Trophoblast cell (in vitro differentiated cells and primary cell): ENCODE measurements around the gene ADARB1.
A peak's percentile ranks its signal among the peaks of the same experiment; 100 is the strongest.

ENCODE experiments used
- DNase-seq, 2 donors: peaks; one replicate each; pipeline ENCODE4 v3.0.0-alpha.2; 2016
- H2AFZ ChIP-seq: 2 replicates; pipeline ENCODE4 v1.6.1; 2013; ENCODE audit warnings: low read length, moderate library complexity, mild to moderate bottlenecking; ENCODE audit not compliant: insufficient read depth, poor library complexity
- H2AK5ac ChIP-seq: 2 replicates; pipeline ENCODE4 v1.6.1; 2013; ENCODE audit warnings: mild to moderate bottlenecking, low read length
- H2BK120ac ChIP-seq: 2 replicates; pipeline ENCODE4 v1.6.1; 2013; ENCODE audit warnings: low read length, mild to moderate bottlenecking, moderate library complexity; ENCODE audit not compliant: insufficient read depth, poor library complexity
- H2BK12ac ChIP-seq: 2 replicates; pipeline ENCODE4 v1.6.1; 2013; ENCODE audit warnings: mild to moderate bottlenecking, low read length, moderate library complexity
- H2BK5ac ChIP-seq: 2 replicates; pipeline ENCODE4 v1.6.1; 2013; ENCODE audit warnings: low read length, low read depth, moderate library complexity, mild to moderate bottlenecking; ENCODE audit not compliant: poor library complexity
- H3K14ac ChIP-seq: 2 replicates; pipeline ENCODE4 v1.6.1; 2013; ENCODE audit warnings: mild to moderate bottlenecking, low read length
- H3K18ac ChIP-seq: 2 replicates; pipeline ENCODE4 v1.6.1; 2013; ENCODE audit warnings: mild to moderate bottlenecking, low read length
- H3K23ac ChIP-seq: 2 replicates; pipeline ENCODE4 v1.6.1; 2013; ENCODE audit warnings: low read length
- H3K27ac ChIP-seq: 2 replicates; pipeline ENCODE4 v1.5.1; 2013; ENCODE audit warnings: low read depth, mild to moderate bottlenecking, inconsistent platforms, low read length, moderate library complexity
- H3K27me3 ChIP-seq: 2 replicates; pipeline ENCODE4 v1.6.1; 2013; ENCODE audit warnings: inconsistent platforms, mild to moderate bottlenecking, low read length, moderate library complexity; ENCODE audit not compliant: insufficient read depth
- H3K36me3 ChIP-seq, 2 experiments: 1 replicate in 1 of 2; 2 replicates in 1 of 2; pipeline ENCODE4 v1.6.1; 2013; ENCODE audit warnings: low read length in 2 of 2, mild to moderate bottlenecking in 2 of 2, moderate library complexity in 1 of 2; ENCODE audit not compliant: insufficient read depth in 2 of 2, control insufficient read depth in 1 of 2
- H3K4ac ChIP-seq: 2 replicates; pipeline ENCODE4 v1.6.1; 2013; ENCODE audit warnings: low read depth, mild to moderate bottlenecking, low read length, moderate library complexity
- H3K4me1 ChIP-seq, 2 experiments: 1 replicate in 1 of 2; 2 replicates in 1 of 2; pipeline ENCODE4 v1.6.1; 2013; ENCODE audit warnings: low read length in 2 of 2, mild to moderate bottlenecking in 2 of 2, moderate library complexity in 1 of 2; ENCODE audit not compliant: insufficient read depth in 2 of 2, control insufficient read depth in 1 of 2
- H3K4me2 ChIP-seq: 2 replicates; pipeline ENCODE4 v1.6.1; 2013; ENCODE audit warnings: inconsistent platforms, mild to moderate bottlenecking, low read length, moderate library complexity
- H3K4me3 ChIP-seq: 2 replicates; pipeline ENCODE4 v1.5.1; 2013; ENCODE audit warnings: mild to moderate bottlenecking, low read depth, low read length, inconsistent platforms
- H3K79me1 ChIP-seq: one replicate; pipeline ENCODE4 v1.6.1; 2013; ENCODE audit warnings: low read length
- H3K79me2 ChIP-seq: 2 replicates; pipeline ENCODE4 v1.6.1; 2013; ENCODE audit warnings: low read length, mild to moderate bottlenecking; ENCODE audit not compliant: control insufficient read depth, insufficient read depth, poor library complexity
- H3K9ac ChIP-seq: 2 replicates; pipeline ENCODE4 v1.6.1; 2013; ENCODE audit warnings: mild to moderate bottlenecking, low read length
- H3K9me3 ChIP-seq: 2 replicates; pipeline ENCODE4 v1.6.1; 2013; ENCODE audit warnings: low read depth, mild to moderate bottlenecking, control low read depth, inconsistent platforms, low read length; ENCODE audit not compliant: insufficient read depth
- H4K12ac ChIP-seq: 2 replicates; pipeline ENCODE4 v1.6.1; 2013; ENCODE audit warnings: low read depth, mild to moderate bottlenecking, low read length, moderate library complexity
- H4K8ac ChIP-seq: 2 replicates; pipeline ENCODE4 v1.6.1; 2013; ENCODE audit warnings: low read depth, mild to moderate bottlenecking, low read length, moderate library complexity
- H4K91ac ChIP-seq: one replicate; pipeline ENCODE4 v1.6.1; 2013; ENCODE audit warnings: low read depth, mild to moderate bottlenecking, low read length, moderate library complexity
- WGBS: extraction: QIAGEN DNeasy Blood & Tissue Kit; methylation state at CpG from one replicate; pipeline ENCODE4 v1.1.7; 2013; ENCODE audit warnings: missing lambda C conversion rate; ENCODE audit not compliant: insufficient read length, insufficient coverage; ENCODE audit errors: extremely low coverage; 5-methylcytosine and 5-hydroxymethylcytosine counted together

The ADARB1 gene

DNA sequence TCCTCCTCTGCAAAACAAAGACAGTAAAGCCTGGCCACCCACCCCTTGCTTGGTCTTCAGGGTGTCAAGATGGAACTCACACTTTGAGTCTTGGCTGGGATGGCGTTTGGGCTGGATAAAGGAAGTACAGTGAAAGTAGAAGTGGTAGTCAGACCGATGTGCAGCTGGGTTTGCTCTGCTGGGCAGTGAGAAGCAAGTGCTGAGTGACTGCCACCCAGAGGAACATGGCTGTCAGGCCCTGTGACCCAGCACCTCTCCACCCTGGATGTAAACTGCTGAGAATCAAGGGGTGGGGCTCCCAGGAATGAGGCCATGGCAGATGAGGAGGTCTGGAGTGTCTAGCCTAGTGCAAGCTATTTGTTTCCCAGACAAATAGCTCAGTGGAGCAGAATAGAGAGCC, 162.1 kb downstream of the ADARB1 start:
- no peak overlapping the region for H2AK5ac ChIP-seq
- no peak overlapping the region for H4K12ac ChIP-seq
- H3K9me3 ChIP-seq: peaks cover 6% of the 10 kb centered on the region
- H3K18ac ChIP-seq: no peak overlapping the region
- no peak overlapping the region for H3K27ac ChIP-seq
- no peak overlapping the region for H2BK12ac ChIP-seq
- H3K79me2 ChIP-seq: no peaks in the 10 kb centered on the region
- no peak overlapping the region for H3K23ac ChIP-seq
- no peak overlapping the region for H2BK120ac ChIP-seq
- no peak overlapping the region for H3K9ac ChIP-seq
- H3K4ac ChIP-seq: no peak overlapping the region
- no peak for DNase-seq
- H2BK5ac ChIP-seq: no peak overlapping the region
- no peak overlapping the region for H4K91ac ChIP-seq
- no peaks in the 10 kb centered on the region for H3K27me3 ChIP-seq
- no peak overlapping the region for H2AFZ ChIP-seq
- H3K4me2 ChIP-seq: no peak overlapping the region
- H3K4me1 ChIP-seq: no peaks in the 10 kb centered on the region
- no CpG with 5 or more reads among the region's 2 CpGs for WGBS
- H3K14ac ChIP-seq: no peak overlapping the region
- no peaks in the 10 kb centered on the region for H3K36me3 ChIP-seq
- H3K4me3 ChIP-seq: no peak overlapping the region
- no peaks in the 10 kb centered on the region for H3K79me1 ChIP-seq
- H4K8ac ChIP-seq: no peak overlapping the region

DNA sequence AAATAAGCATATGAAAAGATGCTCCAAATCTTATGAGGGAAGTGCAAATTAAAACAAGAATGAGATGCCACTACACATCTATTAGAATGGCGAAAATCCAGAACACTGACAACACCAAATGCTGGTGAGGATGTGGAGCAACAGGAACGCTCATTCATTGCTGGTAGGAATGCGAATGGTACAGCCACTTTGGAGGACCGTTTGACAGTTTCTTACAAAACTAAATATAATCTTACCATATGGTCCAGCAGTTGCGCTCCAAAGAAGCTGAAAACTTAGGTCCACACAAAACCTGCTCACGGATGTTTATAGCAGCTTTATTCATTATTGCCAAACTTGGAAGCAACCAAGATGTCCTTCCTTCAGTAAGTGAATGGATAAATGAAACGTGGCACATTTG, 163.0 kb downstream of the ADARB1 start:
- Histone ChIP-seq H4K12ac (no peak overlapping the region), H3K27ac (no peak overlapping the region), H3K4me1 (no peaks in the 10 kb centered on the region), H3K18ac (no peak overlapping the region), H2BK5ac (no peak overlapping the region), H3K4me3 (no peak overlapping the region), H3K23ac (no peak overlapping the region), H2BK120ac (no peak overlapping the region), H3K79me1 (no peaks in the 10 kb centered on the region), H3K27me3 (no peaks in the 10 kb centered on the region), H2AFZ (no peak overlapping the region), H3K79me2 (no peaks in the 10 kb centered on the region), H4K8ac (no peak overlapping the region), H3K14ac (no peak overlapping the region), H3K9ac (no peak overlapping the region), H2BK12ac (no peak overlapping the region), H2AK5ac (no peak overlapping the region), H3K36me3 (no peaks in the 10 kb centered on the region), H4K91ac (no peak overlapping the region), H3K9me3 (peaks cover 9% of the 10 kb centered on the region), H3K4ac (no peak overlapping the region), H3K4me2 (no peak overlapping the region)
- WGBS: no CpG with 5 or more reads among the region's 7 CpGs
- DNase-seq: no peak

GRCh38 chr21:45241357-45241756, 167.0 kb downstream of the ADARB1 start:
- Histone ChIP-seq H3K27me3 (no peaks in the 10 kb centered on the region), H3K14ac (no peak overlapping the region), H3K27ac (no peak overlapping the region), H3K4ac (no peak overlapping the region), H2AFZ (no peak overlapping the region), H3K4me1 (no peaks in the 10 kb centered on the region), H2BK5ac (no peak overlapping the region), H4K8ac (no peak overlapping the region), H3K23ac (no peak overlapping the region), H3K9me3 (peaks cover 18% of the 10 kb centered on the region), H2BK120ac (no peak overlapping the region), H3K9ac (no peak overlapping the region), H2BK12ac (no peak overlapping the region), H3K79me1 (no peaks in the 10 kb centered on the region), H3K4me2 (no peak overlapping the region), H4K91ac (no peak overlapping the region), H3K4me3 (peak overlapping the region; percentile 28), H2AK5ac (no peak overlapping the region), H3K79me2 (no peaks in the 10 kb centered on the region), H4K12ac (no peak overlapping the region), H3K18ac (no peak overlapping the region), H3K36me3 (no peaks in the 10 kb centered on the region)
- no peak for DNase-seq
- WGBS: no CpG with 5 or more reads among the region's 3 CpGs

DNA sequence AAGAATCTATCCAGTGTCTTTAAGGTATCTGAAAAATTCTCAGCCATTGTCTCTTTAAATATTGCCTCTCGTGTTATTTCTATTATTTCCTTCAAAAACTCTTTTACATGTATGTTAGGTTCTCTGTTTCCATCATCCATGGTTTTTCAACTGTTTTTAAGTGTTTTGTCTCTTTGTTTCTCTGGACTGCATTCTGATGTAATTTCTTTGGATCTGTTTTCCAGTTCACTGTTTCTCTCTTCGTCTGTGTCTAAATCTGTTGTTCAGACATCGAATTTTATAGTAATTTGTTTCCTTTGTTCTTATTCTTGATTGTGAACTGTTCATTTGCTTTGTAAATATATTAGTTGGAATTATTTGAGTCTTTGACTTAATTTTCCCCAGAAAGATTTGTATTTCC, 169.2 kb downstream of the ADARB1 start:
- Histone ChIP-seq H3K9ac (no peak overlapping the region), H3K4ac (no peak overlapping the region), H3K14ac (no peak overlapping the region), H3K36me3 (no peaks in the 10 kb centered on the region), H3K27ac (no peak overlapping the region), H3K4me3 (no peak overlapping the region), H3K9me3 (peaks cover 16% of the 10 kb centered on the region), H2BK5ac (no peak overlapping the region), H3K4me2 (no peak overlapping the region), H3K27me3 (peaks cover 3% of the 10 kb centered on the region), H3K79me2 (no peaks in the 10 kb centered on the region), H3K18ac (no peak overlapping the region), H2AFZ (no peak overlapping the region), H3K79me1 (no peaks in the 10 kb centered on the region), H3K23ac (no peak overlapping the region), H4K91ac (no peak overlapping the region), H4K8ac (no peak overlapping the region), H2BK12ac (no peak overlapping the region), H3K4me1 (no peaks in the 10 kb centered on the region), H2BK120ac (no peak overlapping the region), H2AK5ac (no peak overlapping the region), H4K12ac (no peak overlapping the region)
- no CpG with 5 or more reads among the region's 3 CpGs for WGBS
- no peak for DNase-seq
